8988T (cell line): ENCODE measurements around the gene TM9SF1.

Source experiments
- DNase-seq: peaks from one replicate; pipeline ENCODE4 v3.0.0; 2011

TM9SF1 gene, protein sequence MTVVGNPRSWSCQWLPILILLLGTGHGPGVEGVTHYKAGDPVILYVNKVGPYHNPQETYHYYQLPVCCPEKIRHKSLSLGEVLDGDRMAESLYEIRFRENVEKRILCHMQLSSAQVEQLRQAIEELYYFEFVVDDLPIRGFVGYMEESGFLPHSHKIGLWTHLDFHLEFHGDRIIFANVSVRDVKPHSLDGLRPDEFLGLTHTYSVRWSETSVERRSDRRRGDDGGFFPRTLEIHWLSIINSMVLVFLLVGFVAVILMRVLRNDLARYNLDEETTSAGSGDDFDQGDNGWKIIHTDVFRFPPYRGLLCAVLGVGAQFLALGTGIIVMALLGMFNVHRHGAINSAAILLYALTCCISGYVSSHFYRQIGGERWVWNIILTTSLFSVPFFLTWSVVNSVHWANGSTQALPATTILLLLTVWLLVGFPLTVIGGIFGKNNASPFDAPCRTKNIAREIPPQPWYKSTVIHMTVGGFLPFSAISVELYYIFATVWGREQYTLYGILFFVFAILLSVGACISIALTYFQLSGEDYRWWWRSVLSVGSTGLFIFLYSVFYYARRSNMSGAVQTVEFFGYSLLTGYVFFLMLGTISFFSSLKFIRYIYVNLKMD

DNA sequence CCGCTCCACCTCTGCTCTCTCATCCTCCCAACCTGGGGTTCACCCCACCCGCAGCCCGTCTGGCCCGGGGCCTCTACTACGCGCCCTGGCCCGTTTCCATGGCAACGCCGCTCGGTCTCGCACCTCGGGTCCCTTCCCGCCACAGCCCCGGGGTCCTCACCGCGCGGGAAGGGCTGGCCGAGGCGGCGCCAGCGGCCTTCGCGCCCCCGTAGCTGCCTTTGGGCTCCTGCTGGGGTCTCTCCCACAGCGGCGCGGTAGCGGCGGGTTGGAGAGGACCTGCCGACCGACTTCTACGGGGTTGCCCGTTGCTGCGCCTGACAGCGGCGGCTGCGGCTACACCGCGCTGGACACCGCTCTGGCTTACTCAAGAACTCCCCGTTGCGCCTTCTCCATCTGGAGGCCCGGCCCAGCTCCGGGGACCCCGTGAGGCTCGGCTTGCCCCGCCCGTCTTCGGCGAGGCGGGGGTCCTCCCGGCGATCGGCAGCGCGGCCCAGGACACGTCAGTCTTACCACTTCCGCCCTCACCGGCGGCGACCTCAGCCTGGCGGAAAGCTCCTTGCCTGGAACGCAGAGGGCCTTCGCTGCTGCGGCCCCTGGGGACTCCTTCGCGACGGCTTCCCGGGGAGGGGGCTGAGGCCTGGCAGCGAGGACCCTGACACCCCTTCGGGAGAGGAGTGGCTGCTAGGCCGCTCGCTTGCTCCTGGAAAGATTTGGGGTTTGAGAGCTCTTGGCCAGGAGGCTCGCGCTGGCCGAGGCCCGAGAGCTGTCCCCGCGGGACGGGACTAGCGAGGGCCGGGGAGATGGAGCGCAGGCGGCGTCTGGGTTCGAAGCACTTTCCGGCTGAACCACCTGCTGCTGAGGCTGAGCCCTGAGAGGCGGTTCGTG, at the start of gene TM9SF1:
Gene TM9SF1 (minus strand): TSS at position 256 of the 885 bp plus-strand sequence. CDS start 422 bp downstream, outside the sequence.
- peak; percentile 82 for DNase-seq

DNA sequence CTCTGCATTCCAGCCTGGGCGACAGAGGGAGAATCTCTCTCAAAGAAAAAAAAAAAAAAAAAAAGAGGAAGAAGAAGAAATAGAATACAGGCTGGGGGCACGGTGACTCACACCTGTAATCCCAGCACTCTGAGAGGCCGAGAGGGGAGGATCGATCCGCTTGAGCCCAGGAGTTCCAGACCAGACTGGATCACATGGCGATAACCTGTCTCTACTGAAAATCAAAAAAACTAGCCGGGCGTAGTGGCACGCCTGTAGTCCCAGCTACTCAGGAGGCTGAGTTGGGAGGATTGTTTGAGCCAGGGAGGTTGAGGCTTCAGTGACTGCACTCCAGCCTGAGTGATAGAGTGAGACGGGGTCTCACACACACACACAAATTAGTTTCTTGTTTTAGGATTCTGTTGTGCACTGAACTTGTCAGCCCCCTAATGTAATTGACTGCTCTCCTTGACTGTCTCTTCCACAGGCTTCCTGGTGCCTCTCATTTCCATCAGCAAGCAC, 48.1 kb upstream of the TM9SF1 start:
- DNase-seq: no peak

DNA sequence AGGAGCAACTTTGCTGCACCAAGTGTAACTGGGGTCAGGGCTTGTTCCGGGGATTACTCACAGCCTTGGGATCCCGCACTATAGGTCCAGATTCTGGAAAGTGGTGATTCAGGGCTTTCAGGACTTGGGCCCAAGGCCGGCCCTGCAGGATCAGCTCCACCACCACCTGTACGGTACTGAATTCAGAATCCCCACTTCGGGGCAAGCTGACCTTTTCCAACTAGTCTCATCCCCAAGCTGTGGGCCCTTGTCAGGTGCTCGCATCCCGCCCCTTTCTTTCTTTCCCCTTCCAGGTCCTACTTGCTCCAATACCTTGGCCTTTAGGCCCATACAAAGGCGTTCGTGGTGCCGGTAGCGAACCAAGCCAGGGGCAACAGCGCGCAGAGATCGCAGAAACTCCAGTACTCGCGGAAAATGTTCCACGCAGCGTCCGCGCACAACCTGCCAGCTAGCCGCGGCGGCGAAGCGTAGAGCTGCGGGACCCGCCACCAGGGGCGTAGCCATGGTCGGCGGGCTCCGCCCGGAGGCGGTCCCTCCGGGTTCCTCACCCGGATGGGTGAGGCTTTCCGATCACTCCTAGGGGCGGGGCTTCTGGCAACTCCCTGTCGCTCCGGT, 46.7 kb upstream of the TM9SF1 start:
- DNase-seq: peak; percentile 79

DNA sequence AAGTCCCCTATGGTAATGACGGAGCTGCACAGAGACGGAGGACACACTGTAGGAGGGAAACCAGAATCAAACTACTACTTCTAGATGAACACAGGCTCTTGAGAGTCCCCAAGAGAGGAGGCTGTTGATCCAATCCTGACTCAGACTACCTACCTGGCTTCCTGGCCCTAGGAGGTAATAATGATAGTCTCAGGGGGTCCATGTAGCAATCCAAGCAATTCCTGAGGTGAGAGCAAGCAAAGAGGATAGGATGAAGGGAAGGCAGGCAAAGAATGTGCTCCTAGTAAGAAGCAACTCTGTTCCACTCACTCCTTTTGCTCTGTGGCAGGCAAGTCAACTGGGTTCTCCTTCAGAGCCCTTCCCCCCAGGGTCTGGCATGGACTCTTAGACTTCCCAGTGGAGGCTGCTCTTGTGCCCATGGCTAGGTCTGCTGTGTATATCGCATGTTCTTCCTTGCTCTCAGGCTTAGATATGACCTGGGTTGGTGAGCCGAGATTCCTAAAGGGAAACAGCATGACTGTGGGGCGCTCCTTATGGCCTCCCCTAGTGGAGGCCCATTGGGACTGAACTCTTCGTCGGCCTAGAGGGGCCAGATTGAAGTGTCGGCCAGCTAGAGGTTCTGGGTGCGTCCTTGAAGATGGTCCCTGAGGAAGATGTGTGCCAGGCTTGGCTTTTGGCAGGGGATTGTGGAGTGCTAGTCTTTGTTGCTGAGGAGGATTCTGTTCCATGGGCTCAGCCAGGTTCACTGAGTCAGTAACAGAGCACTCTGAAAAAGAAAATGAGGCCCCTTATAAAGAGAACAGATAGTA, 45.1 kb upstream of the TM9SF1 start:
- no peak for DNase-seq

DNA sequence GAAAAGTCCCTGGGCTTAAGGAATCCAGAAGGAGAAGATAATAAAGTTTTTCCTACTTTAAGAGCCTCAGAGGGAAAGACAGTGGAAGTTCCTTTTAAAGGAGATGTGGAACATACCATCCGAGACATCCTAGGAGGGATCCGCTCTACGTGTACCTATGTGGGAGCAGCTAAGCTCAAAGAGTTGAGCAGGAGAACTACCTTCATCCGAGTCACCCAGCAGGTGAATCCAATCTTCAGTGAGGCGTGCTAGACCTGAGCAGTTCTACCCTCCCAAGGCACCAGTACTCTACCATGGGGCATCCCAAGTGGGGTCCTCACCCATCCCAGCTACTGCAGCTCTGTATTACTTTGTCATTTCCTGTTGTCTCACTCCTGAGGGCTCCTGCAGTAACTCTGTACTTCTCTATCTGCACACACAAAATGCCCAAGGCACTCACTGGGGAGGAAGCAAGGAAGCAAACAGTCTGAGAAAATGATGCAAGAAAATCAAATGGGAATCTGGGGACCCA, 43.3 kb upstream of the TM9SF1 start:
- DNase-seq: no peak

DNA sequence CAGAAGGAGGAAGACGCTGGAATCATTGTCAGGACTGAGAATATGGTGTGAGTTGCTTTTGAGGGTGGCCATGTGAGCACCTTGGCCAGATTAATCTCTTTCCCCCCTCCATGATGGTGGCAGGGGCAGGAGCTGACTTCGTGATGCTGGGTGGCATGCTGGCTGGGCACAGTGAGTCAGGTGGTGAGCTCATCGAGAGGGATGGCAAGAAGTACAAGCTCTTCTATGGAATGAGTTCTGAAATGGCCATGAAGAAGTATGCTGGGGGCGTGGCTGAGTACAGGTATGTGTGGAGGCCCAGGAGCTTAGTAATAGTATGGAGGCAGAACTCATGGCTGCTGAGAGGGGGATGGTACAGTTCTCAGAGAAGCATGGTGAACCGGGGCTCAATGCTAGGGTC, 42.9 kb upstream of the TM9SF1 start:
- no peak for DNase-seq

DNA sequence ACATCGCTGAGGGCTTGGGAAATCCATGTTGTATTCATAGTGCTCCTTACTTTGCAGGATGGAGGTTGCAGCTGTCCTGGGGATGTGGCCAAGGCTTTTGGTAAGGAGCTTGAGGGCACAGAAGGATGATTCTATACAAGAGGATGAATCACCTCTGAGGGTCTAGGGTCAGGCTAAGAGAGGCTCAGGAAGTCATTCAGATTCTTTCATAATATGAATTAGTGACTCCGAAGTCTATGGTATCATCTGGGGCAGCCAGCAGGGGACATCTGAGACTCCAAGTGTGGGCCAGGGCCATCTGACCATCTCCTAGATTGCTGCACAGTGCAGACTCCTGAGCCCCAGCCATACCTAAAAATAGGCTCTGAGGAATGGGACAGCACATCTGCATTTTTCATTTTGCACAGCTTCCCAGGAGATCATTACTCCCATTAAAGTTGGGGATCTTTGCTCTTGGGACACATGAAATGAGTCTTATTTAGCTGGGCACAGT, 42.3 kb upstream of the TM9SF1 start:
- DNase-seq: no peak

DNA sequence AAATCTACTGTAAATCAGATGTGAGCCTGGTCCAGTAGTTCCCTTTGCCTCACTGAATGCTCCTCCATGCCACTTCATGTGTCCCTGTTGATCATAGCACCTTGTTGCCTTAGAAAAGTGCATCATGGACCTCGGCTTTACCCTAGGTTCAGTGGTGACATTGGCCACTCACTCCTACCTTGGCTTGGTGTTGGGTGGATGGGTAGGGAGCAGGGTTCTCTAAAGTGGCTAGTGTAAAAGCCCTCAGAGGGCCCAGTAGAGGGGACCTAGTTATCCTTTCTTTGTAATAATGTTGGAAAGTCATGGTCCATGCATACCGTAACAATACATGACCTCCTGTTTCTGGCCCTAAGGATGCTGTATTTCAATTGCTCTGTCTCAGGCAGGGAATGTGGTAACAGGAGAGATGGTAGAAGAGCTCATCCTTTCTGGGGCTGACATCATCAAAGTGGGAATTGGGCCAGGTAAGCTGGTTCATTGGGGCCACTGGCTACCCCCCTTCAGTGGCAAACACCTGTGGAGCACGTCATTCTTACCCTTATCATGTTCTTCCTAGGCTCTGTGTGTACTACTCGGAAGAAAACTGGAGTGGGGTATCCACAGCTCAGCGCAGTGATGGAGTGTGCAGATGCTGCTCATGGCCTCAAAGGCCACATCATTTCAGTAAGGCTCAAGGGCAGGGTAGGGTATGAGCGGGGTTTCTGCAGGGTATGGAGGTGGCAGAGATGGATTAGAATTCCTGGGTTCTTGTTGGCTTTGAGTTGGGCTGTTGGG, 41.6 kb upstream of the TM9SF1 start:
- no peak for DNase-seq

DNA sequence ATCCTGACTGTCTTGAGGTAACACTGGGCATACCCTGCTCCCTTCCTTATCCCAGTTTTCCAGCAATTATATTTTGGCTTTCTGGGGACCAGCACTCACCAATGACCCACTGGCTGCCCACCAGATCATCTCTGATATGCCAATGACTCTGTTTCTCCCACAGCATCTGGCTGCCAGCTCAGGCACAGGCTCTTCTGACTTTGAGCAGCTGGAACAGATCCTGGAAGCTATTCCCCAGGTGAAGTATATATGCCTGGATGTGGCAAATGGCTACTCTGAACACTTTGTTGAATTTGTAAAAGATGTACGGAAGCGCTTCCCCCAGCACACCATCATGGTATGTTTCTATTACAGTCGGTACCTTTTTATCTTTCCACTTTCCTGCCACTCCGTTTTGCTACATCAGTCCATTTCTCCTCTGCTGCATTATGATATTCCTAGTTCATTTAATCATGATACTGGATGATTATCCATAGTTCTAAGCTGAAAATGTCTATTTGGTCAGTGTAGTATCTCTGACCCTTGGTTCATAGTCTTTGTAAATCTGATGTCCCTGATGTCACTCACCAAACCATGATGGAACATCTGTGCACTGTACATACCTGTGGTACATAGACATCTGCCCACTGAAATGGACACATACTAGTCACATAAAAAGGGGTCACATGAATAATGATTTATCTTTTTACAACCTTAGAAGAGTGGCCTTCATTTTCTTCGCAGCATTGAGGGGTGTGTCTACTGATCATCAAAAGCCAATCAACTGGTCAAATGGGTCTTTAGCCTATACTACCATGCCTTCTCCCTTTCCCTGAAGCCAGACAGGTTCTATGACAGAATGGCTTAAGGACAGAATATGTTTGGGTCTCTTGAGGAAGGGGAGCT, 40.8 kb upstream of the TM9SF1 start:
- no peak for DNase-seq

DNA sequence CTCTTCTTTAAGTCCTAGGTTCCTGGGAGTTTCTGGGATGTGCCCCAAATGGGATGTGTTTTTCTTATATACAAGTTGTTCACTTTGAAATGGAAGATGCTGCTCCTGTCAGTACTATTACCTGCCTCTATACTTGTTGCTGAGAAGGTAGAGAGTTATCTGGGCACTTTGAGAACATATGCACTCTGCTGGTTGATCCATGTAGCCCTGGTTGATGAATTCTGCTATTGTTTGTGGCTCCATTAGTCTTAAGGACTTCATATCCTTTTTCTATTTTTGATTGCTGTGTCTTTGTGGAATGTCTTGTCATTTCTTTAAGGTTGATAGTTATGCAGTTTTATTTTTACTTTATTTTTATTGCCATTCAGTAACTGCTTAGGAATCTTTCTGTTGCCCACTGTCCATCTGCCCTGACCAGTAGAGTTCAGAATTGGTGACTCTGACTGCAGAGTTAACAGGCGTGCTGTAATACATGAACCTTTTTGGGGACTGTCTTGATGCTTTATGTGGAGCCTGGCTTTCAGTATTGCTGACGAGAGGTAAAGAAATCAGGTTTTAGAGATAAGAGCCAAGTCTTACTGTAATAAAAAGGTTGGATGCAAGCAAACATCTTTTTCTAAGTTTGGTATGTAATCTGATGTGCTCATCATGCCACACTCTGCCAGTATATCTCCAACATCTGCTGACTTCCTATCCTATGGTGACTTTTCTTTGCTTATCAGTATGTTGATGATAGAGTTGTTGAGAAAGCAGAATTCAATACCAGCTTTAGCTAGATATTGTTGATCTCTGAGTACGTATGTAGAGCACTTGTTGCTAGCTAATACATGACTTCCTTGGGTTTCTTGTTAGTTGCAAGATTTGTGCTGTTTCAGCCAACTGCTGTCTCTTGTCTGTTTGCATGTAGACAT, 39.1 kb upstream of the TM9SF1 start:
- DNase-seq: no peak

DNA sequence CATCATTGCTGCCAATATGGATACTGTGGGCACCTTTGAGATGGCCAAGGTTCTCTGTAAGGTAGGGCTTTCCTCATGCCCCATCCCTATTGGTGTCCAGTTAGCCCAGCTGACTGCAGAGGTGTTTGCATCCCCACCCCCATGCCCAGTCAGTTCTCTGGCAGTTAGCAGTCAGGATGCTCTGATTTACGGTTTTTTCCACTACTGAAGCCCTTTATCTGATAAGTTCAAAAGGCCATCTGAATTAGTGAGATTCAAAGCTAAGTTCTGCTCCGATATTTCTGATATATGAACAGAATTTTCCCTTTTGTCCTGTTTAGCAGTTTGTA, 38.3 kb upstream of the TM9SF1 start:
- no peak for DNase-seq

DNA sequence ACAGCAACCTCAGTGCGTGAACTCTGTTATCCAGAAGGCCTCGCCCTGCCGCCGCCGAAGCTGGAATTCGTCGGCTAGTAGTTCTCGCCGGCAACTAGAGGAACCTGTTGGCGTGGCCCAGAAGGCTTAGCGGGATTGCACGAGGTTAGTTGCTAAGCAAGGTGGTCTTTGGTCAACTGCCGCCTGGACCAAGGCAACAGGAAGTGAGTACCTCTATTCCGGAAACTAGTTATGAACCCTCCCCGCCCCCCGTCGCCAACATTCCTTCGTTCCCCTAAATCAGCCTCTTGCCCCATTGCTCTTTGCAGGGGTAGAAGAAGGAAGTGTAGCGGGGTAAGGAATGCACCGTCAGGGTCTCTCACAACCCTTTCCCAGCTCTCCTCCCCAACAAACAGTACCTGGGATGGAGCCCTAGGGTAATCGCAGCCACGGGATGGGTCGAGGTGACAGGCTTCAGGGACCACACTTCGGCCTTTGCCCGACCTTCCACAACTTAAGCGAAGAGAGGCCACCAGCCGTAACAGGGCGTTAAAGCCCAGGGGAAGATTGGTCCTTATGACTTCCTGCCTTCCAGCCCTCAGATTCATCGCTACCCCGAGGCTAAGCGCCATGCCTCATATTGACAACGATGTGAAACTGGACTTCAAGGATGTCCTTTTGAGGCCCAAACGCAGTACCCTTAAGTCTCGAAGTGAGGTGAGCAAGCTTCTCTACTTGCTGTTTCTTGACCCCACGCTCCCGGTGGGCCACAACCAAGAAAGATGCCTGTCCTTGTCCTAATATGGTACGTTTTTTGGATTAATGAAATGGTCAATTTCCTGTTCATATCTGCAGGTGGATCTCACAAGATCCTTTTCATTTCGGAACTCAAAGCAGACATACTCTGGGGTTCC, 37.6 kb upstream of the TM9SF1 start, which contains the start of gene GMPR2:
Gene GMPR2 (plus strand): TSS at position 285 of the 893 bp plus-strand sequence. CDS start 325 bp downstream, at position 610.
- no peak for DNase-seq

DNA sequence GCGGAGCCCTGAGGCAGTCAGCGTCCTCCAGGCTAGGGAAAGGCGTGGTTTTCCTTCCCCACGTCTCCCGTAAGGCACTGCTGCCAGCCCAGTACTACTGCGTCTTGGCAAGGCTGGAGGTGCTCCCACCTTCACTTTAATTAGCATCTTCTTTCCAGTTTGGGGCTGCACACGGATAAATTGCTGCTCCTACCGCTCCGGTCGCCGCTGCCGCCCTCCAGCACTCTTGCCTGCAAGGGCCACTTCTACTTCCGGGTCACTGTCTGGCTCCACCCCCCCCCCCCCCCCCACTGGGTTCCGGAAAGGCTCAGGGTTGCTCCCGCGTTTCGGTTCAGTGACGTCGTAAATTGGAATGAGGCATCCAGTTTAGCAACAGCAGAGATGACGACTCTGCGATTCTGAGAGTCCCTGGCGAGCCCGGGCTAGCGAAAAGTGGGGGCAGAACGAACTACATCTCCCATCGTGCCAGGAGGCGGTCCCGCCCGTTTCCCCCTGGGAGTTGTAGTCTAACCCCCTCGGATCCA, 36.9 kb upstream of the TM9SF1 start, which contains the start of gene NEDD8:
Gene NEDD8 (minus strand): TSS at position 247 of the 524 bp plus-strand sequence. CDS start 100 bp downstream, at position 147.
- no peak for DNase-seq

DNA sequence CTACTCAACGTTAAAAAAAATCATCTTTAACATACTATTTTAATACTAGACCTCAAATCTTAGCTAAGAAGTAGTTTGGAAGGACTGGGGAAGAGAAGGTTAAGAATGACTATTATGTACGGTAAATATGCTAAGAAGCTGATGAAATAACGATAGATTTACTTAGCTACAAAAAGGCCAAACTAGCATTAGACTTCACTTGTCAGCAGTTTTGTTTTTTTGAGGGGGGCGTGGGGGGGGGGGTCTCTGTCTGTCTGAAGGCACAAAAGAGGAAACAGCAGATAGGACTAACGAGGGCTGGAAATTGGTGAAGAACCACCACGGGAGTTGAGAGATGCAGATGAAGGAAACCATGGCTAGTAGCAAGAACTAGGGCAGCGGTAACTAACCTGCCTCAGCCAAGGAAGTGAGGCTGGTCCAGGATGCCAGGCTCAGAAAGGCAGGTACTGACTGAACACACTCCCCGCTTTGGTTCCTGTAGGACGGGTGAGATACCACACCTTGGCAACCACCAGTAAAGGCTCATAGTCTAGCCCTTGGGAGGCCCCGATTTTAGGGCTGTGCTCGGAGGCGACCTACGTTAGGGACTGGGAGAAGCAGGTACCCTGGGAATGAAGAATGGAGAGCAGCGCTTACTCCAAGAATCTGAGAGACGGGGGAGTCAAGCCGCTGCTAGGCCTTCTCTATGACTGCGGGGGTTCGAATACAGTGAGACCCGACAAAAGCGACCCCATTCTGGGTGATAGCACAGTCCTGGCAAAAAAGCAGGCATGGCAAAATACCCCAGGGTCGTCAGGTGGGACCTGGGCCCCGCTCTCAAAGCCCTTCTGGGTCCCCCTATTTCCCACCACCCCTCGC, 36.3 kb upstream of the TM9SF1 start:
- DNase-seq: no peak

DNA sequence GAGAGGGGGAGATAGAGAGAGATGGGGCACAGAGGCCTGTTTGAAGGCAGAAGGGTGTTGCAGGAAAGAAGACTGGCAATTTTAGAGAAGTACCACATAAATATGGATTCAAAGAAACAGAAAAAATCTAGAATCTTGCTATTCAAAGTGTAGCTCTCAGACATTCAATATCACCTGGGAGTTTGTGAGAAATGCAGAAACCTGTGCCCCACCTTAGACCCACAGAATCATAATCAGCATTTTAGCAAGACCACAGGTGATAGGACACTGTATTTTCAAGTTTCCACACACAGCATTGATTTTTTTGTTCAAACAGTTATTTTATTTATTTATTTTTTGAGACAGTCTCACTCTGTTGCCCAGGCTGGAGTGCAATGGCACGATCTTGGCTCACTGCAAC, 33.7 kb upstream of the TM9SF1 start:
- no peak for DNase-seq

DNA sequence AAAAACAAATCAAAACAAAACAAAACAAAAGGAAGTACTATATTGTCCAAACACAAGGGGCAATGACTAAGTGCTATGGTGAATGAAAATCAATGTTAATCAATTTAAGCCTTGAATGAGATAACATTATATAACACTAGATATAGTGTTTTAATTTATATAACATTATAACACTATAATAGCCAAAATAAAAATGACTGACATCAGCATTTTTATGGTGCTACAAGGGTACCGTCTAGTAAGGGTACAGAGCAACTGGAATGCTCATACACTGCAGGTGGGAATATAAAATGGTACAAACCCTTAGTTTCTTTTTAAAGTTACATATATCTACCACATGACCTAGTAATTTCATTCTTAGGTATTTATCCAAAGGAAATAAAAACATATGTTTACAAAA, 31.2 kb upstream of the TM9SF1 start:
- no peak for DNase-seq
